Adrenal gland (tissue), 5 donors: Measurements from ENCODE around the gene HEXA.

ENCODE experiments used
- POLR2A ChIP-seq, 2 donors: fragments of 450-650 bp; IDR thresholded peaks; one replicate each; pipeline ENCODE4 v1.6.1; 2017; ENCODE audit warnings: antibody characterized with exemption in 2 of 2, mild to moderate bottlenecking in 2 of 2, moderate library complexity in 1 of 2
- TF ChIP-seq, protein P1 (sequence below), 6 experiments: fragments of 450-650 bp in 4 of 6; fragments of 200-600 bp in 2 of 6; sonication (generic) in 1 of 6; IDR thresholded peaks; 1 replicate in 5 of 6; 2 replicates in 1 of 6; pipeline versions ENCODE4 v1.5.1 to v1.8.0; 2016 to 2021; ENCODE audit warnings: antibody characterized with exemption in 6 of 6, mild to moderate bottlenecking in 2 of 6, moderate library complexity in 1 of 6
- donor health status: DM: no; HTN: no; CAD: no.

DNA sequence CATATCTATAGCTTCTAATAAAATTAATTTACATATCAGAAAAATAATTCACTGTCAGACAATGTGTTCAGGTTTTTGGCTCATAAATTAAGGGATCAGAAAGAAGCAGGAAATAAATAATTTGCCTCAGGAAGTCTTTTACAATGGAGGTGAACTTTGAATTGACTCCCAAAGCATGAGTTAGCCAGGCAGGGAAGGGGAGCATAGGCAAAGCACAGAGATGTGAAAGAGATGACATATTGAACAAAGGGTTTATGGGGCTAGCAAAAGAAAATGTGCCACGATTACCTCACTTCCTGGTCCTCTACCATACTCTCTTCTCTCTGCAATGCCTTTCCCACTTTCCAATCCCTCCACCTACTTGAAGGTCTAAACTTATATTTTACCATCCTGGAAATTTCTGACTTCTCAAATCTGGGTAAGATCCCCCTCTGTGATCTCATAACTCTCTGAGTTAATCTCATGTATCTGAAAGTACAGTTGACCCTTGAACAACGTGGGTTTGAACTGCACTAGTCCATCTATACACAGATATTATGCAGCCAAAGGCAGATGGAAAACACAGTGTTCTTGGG, 4.1 kb upstream of the HEXA start:
- TF ChIP-seq, protein P1, sequence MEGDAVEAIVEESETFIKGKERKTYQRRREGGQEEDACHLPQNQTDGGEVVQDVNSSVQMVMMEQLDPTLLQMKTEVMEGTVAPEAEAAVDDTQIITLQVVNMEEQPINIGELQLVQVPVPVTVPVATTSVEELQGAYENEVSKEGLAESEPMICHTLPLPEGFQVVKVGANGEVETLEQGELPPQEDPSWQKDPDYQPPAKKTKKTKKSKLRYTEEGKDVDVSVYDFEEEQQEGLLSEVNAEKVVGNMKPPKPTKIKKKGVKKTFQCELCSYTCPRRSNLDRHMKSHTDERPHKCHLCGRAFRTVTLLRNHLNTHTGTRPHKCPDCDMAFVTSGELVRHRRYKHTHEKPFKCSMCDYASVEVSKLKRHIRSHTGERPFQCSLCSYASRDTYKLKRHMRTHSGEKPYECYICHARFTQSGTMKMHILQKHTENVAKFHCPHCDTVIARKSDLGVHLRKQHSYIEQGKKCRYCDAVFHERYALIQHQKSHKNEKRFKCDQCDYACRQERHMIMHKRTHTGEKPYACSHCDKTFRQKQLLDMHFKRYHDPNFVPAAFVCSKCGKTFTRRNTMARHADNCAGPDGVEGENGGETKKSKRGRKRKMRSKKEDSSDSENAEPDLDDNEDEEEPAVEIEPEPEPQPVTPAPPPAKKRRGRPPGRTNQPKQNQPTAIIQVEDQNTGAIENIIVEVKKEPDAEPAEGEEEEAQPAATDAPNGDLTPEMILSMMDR (IDR thresholded peaks at IDR 0.05) = no peak
- no peak for TF ChIP-seq POLR2A (IDR thresholded peaks at IDR 0.05)
